Caco-2 (cell line): ENCODE measurements around the gene PACSIN2. TPM values are rescaled to one million over a fixed set of nuclear protein-coding genes. Genes with fewer than 3 reads are reported as not detected.
A peak's percentile ranks its signal among the peaks of the same experiment; 100 is the strongest.
"Not testable (repeated sequence)": the region's sequence is repeated elsewhere in the genome, so short reads cannot be mapped to it uniquely, and the experiment has no call there.

ENCODE experiments used
- BruUV-seq: library from RNA; stranded (reverse); fragments of 400-500 nt; replicated peaks from 2 replicates; lab custom pipeline; 2021; lab: Mats Ljungman, UMichigan
- CTCF ChIA-PET: fragments of 300-600 bp; sonication (Branson Sonifier 250); formaldehyde crosslinking; loops from one replicate; lab custom pipeline; 2022; ENCODE audit warnings: antibody characterized with exemption; lab: Charles Lee
- POLR2A ChIA-PET: fragments of 300-600 bp; sonication (Branson Sonifier 250); formaldehyde crosslinking; loops from one replicate; lab custom pipeline; 2022; ENCODE audit warnings: antibody characterized with exemption; lab: Charles Lee
- DNase-seq, 2 experiments: peaks; one replicate each; pipeline versions ENCODE4 v3.0.0 to v3.0.0-alpha.2; 2020 to 2022
- H3K27me3 ChIP-seq: replicated peaks from 2 replicates; pipeline ENCODE4 v1.6.0; 2011; ENCODE audit warnings: low read length; ENCODE audit not compliant: control insufficient read depth, insufficient read depth
- H3K36me3 ChIP-seq: 2 replicates; pipeline ENCODE4 v1.5.1; 2011; ENCODE audit warnings: low read length; ENCODE audit not compliant: control insufficient read depth, insufficient read depth
- H3K4me1 ChIP-seq: fragments of 250-450 bp; sonication (Bioruptor Pico); 2 replicates; pipeline ENCODE4 v1.5.1; 2020; ENCODE audit warnings: mild to moderate bottlenecking
- H3K4me3 ChIP-seq: 2 replicates; pipeline ENCODE4 v1.5.1; 2011; ENCODE audit warnings: low read depth, mild to moderate bottlenecking, control low read depth, low read length
- H3K9me3 ChIP-seq: fragments of 250-450 bp; sonication (Bioruptor Pico); 2 replicates; pipeline ENCODE4 v1.5.1; 2020; ENCODE audit warnings: mild to moderate bottlenecking, moderate library complexity
- H3K27ac Mint-ChIP-seq: one replicate; pipeline ENCODE4 v1.8.0; 2022; ENCODE audit warnings: mixed read lengths; ENCODE audit not compliant: unreplicated experiment
- H3K27me3 Mint-ChIP-seq: one replicate; pipeline ENCODE4 v1.8.0; 2022; ENCODE audit warnings: mixed read lengths; ENCODE audit not compliant: insufficient read depth, unreplicated experiment
- H3K36me3 Mint-ChIP-seq: one replicate; pipeline ENCODE4 v1.8.0; 2022; ENCODE audit warnings: mild to moderate bottlenecking, mixed read lengths; ENCODE audit not compliant: insufficient read depth, unreplicated experiment
- H3K4me1 Mint-ChIP-seq: one replicate; pipeline ENCODE4 v1.8.0; 2022; ENCODE audit warnings: low read depth, mixed read lengths; ENCODE audit not compliant: unreplicated experiment
- H3K4me3 Mint-ChIP-seq: one replicate; pipeline ENCODE4 v1.8.0; 2022; ENCODE audit warnings: mild to moderate bottlenecking, moderate library complexity, mixed read lengths; ENCODE audit not compliant: unreplicated experiment
- H3K9me3 Mint-ChIP-seq: one replicate; pipeline ENCODE4 v1.8.0; 2022; ENCODE audit warnings: mixed read lengths; ENCODE audit not compliant: unreplicated experiment
- CTCF ChIP-seq, 2 experiments: fragments of 200-600 bp in 1 of 2; IDR thresholded peaks; 1 replicate in 1 of 2; 2 replicates in 1 of 2; pipeline versions ENCODE4 v1.5.1 to v1.8.0; 2011 to 2022; ENCODE audit warnings: antibody characterized with exemption in 1 of 2, control low read depth in 1 of 2, inconsistent platforms in 1 of 2, low read depth in 1 of 2, low read length in 1 of 2, mild to moderate bottlenecking in 1 of 2, moderate library complexity in 1 of 2; ENCODE audit not compliant: insufficient read depth in 1 of 2, severe bottlenecking in 1 of 2, unreplicated experiment in 1 of 2
- intact Hi-C: fragments of 100-400 bp; cut with micrococcal nuclease; formaldehyde crosslinking; loops from one replicate; pipeline ENCODE4 v1.10.0; 2022; ENCODE audit not compliant: unreplicated experiment
- total RNA-seq: library from RNA; stranded (reverse); gene quantifications from 2 replicates; pipeline ENCODE4 v1.2.3, GENCODE V29; 2022

PACSIN2 gene
- total RNA-seq, 1 experiment from 2014 or later: 122 TPM

GRCh38 chr22:42996646-42997365 is 18.1 kb downstream of the PACSIN2 start:
- intact Hi-C loops: no loop called here
- no peak for DNase-seq
- ChIA-PET CTCF (no interaction called here), POLR2A (no interaction called here)
- Histone ChIP-seq H3K4me3 (no peak overlapping the region), H3K36me3 (no peaks in the 10 kb centered on the region; the same call in 1 of the 2 replicates), H3K4me1 (peaks cover 72% of the 10 kb centered on the region), H3K9me3 (no peaks in the 10 kb centered on the region), H3K27me3 (no peaks in the 10 kb centered on the region)
- BruUV-seq: no TSS peak
- Mint-ChIP-seq H3K36me3 (peaks cover 42% of the 10 kb centered on the region), H3K4me3 (no peak overlapping the region), H3K27me3 (no peaks in the 10 kb centered on the region), H3K27ac (peak overlapping the region; percentile 99), H3K9me3 (no peaks in the 10 kb centered on the region), H3K4me1 (peaks cover 54% of the 10 kb centered on the region)
- no peak for TF ChIP-seq CTCF (IDR thresholded peaks at IDR 0.05; ENCODE audit: insufficient read depth in 1 of 2, low read depth in 1 of 2, low read length in 1 of 2, severe bottlenecking in 1 of 2, unreplicated experiment in 1 of 2)

- H3K36me3 Mint-ChIP-seq: peaks cover 49% of the 10 kb centered on the region
- H3K9me3 Mint-ChIP-seq, H3K9me3 ChIP-seq, DNase-seq, H3K36me3 ChIP-seq, H3K27me3 ChIP-seq, H3K27me3 Mint-ChIP-seq: not testable (repeated sequence)
- H3K4me1 ChIP-seq: peaks cover 70% of the 10 kb centered on the region
- TSS peak; percentile 97 for BruUV-seq
- intact Hi-C loops: loop anchor here (1.0 kb wide), 2 partner anchors 16 to 109 kb away; no protein-coding TSS in a partner anchor
- ChIA-PET POLR2A (interaction anchor here (0.6 to 3.3 kb wide), 8 partner anchors 9 to 192 kb away, joined by 3 to 48 read pairs (median 16); partner anchors contain the start of gene PACSIN2), CTCF (interaction anchor here (0.6 to 1.5 kb wide), 6 partner anchors 8 to 128 kb away, joined by 3 to 11 read pairs (median 4); no protein-coding TSS in a partner anchor)
- peak overlapping the region; percentile 99 for H3K27ac Mint-ChIP-seq
- 0 out of 2 replicates have a peak overlapping the region, but pooled peaks have one; percentile 5 for H3K4me3 ChIP-seq
- peak overlapping the region; percentile 82 for H3K4me3 Mint-ChIP-seq
- H3K4me1 Mint-ChIP-seq: peaks cover 54% of the 10 kb centered on the region
Observed at GRCh38 chr22:42995654-42996053, 19.3 kb downstream of the PACSIN2 start.

- Histone ChIP-seq H3K4me1 (peaks cover 71% of the 10 kb centered on the region), H3K27me3 (no peaks in the 10 kb centered on the region), H3K9me3 (no peaks in the 10 kb centered on the region), H3K36me3 (no peaks in the 10 kb centered on the region; the same call in 1 of the 2 replicates), H3K4me3 (peak overlapping the region; percentile 28)
- H3K36me3 Mint-ChIP-seq: peaks cover 49% of the 10 kb centered on the region
- ChIA-PET CTCF (interaction anchor here (0.6 to 1.5 kb wide), 5 partner anchors 9 to 127 kb away, joined by 3 to 11 read pairs (median 4); no protein-coding TSS in a partner anchor), POLR2A (interaction anchor here (0.6 to 3.3 kb wide), 10 partner anchors 9 to 193 kb away, joined by 3 to 48 read pairs (median 10); partner anchors contain the start of gene PACSIN2)
- no peaks in the 10 kb centered on the region for H3K27me3 Mint-ChIP-seq
- peak overlapping the region; percentile 82 for H3K4me3 Mint-ChIP-seq
- DNase-seq: peak; percentile 79 to 81
- peak overlapping the region; percentile 99 for H3K27ac Mint-ChIP-seq
- intact Hi-C loops: loop anchor here (1.0 kb wide), 3 partner anchors 12 to 109 kb away; no protein-coding TSS in a partner anchor
- H3K9me3 Mint-ChIP-seq: no peaks in the 10 kb centered on the region
- TF ChIP-seq CTCF (IDR thresholded peaks at IDR 0.05; ENCODE audit: insufficient read depth in 1 of 2, low read depth in 1 of 2, low read length in 1 of 2, severe bottlenecking in 1 of 2, unreplicated experiment in 1 of 2): no peak
- H3K4me1 Mint-ChIP-seq: peaks cover 55% of the 10 kb centered on the region
- BruUV-seq: no TSS peak
Observed at GRCh38 chr22:42994917-42995562, 19.9 kb downstream of the PACSIN2 start.
